ENCODE measurements around the gene USPL1.
A peak's percentile ranks its signal among the peaks of the same experiment; 100 is the strongest.

USPL1 gene

GRCh38 chr13:30656178-30656577 is 38.5 kb downstream of the USPL1 start:
- DNase-seq (ENCODE audit: extremely low read depth in 1 of 2, low read depth in 1 of 2): no peak

DNA sequence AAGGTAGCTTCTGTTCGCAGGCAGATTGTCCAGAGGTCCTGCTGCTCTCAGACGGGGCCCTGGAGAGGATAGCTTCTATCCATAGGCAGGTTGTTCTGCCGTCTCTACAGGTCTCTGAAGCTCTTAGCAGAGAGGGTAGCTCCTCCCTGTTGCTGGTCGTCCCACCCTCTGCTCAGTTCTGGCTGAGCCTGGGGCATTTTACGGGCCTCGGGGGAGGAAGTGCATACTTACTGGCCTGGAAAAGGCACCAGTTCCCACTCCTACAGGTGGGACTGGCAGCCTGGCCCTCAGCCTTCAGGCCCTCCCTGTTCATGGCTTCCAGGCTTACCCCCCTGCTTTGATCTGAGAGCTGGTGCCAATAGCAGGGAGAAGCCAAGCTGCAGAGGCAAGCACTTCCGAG is 42.3 kb downstream of the USPL1 start:
- no peak for DNase-seq (ENCODE audit: extremely low read depth in 1 of 2, low read depth in 1 of 2)

DNA sequence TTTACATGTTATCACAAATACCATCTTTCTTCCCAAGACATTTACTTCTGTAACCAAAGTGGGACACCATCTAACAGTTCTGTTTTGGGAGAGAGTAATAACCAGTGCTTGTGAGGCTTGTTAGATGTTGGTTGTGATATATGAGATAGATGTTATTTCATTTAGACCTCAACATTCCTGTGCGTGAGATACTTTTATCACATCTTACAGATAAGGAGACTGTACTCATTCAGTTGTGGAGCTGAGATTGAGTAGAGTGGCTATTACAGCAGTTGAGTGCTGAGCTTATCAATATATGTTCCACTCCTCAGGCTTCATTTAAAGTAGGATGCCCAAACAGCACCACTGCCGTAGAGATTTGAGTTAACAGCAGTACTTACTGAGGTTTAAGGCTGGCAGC is 43.1 kb downstream of the USPL1 start:
- no peak for DNase-seq (ENCODE audit: extremely low read depth in 1 of 2, low read depth in 1 of 2)

GRCh38 chr13:30664689-30665275 is 47.1 kb downstream of the USPL1 start:
- DNase-seq (ENCODE audit: extremely low read depth in 1 of 2, low read depth in 1 of 2): no peak

DNA sequence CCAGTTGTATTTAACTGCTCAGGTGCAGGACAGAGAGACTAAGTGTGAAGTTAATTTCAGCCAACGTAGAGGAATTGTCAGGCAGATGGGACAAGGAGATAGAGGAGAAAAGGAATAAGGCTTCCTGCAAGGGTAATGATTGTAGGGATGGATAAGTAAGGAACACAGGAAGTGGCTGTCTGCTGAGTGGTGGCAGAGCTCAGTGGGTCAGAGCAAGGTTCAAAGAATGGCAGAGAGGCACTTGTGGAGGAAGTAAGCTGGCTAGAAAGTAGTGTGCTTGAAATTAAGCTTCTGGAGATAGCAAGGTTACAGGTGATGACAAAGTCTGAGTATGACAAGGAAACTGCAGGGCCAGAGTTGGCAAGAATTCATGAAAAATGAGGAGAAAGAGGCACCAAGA is 47.9 kb downstream of the USPL1 start:
- no peak for DNase-seq (ENCODE audit: extremely low read depth in 1 of 2, low read depth in 1 of 2)

- DNase-seq (ENCODE audit: extremely low read depth in 1 of 2, low read depth in 1 of 2): no peak
These were observed 48.4 kb downstream of the USPL1 start for GRCh38 chr13:30666113-30666512.

GRCh38 chr13:30667014-30667413 is 49.3 kb downstream of the USPL1 start:
- DNase-seq (ENCODE audit: extremely low read depth in 1 of 2, low read depth in 1 of 2): no peak

DNA sequence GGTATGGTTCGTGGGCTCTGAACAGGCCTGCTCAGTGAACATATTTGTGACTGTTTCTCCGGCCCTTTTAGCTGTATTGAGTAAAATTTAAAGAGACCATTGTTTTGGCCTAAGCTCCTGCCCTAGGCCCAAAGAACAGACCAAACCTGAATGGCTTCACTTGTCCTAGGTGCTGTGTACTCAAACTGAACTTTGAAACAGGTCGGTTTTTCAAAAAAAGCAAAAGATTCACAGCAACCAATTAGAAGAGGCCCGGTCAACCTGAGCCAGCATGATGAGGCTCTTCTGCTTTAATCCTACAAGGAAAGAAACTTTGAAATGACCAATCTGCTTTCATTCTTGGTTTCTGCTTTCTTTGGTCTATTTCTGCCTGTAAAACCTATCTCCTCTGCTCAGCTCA is 50.6 kb downstream of the USPL1 start:
- DNase-seq (ENCODE audit: extremely low read depth in 1 of 2, low read depth in 1 of 2): no peak

DNA sequence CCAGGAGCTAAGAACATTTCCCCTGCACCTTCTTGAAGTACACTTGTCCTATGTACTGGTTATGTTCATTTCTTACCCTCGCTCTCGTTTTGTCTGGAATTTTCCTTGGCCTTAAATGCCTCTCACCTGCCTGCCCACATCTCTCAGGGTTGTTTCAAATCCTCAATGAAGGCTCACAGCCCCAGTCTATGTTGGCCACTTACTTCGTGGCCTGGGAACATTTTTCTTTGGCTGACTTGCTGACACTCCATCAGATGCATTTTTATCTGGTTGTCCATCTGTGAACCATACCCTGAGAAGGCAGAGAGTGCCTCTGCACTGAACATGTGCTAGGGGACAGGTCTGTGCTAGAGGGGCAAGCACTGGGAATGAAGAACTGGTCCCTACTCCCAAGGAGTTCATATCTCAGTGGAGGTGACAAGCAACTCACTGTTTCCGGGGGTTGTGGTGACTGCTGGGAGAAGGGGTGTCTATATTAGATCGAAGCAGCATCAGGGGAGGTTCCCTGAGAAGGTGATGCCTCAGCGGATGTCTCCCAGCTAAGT is 53.6 kb downstream of the USPL1 start:
- DNase-seq (ENCODE audit: extremely low read depth in 1 of 2, low read depth in 1 of 2): no peak

DNA sequence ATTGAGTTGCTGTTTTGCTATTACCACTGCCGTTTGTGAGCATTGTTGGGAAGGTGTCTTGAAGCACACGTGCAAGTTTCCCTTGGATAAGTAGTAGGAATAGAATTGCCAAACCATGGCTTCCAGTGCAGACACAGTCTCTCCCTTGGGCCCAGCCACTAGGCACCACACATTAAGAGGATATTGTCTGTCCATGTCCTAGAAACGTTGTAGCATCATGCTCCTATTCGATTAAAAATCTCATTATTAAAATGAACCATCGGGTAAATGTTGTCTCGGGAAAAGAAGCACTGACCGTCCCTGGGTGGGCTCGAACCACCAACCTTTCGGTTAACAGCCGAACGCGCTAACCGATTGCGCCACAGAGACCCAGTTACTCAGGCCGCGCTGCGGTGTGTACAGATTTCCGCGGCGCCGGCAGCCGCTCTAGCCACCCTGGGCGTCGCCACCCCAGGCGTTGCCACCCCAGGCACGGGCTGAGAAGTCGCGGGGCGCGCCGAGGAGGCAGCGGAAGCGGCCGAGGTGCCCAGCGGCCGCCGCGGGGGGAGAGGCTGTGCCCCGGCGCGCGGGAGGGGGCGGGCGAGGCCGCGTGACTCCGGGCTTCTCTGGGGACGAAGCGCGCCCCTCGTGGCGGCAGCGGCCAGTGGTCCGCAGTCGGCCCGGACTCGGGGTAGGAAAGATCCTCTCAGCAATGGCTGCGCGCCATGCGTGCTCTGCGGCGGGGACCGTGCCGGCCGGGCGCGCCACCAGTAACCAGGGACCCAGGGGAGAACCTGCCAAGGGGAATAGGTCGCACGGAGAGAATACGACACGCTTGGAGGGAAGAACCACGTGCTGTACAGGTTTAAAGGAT is 56.2 kb downstream of the USPL1 start:
- DNase-seq (ENCODE audit: extremely low read depth in 1 of 2, low read depth in 1 of 2): peak; percentile 66 to 77

GRCh38 chr13:30675717-30676116 is 58.0 kb downstream of the USPL1 start:
- no peak for DNase-seq (ENCODE audit: extremely low read depth in 1 of 2, low read depth in 1 of 2)

- no peak for DNase-seq (ENCODE audit: extremely low read depth in 1 of 2, low read depth in 1 of 2)
These were observed 59.0 kb downstream of the USPL1 start for GRCh38 chr13:30676672-30677071.

DNA sequence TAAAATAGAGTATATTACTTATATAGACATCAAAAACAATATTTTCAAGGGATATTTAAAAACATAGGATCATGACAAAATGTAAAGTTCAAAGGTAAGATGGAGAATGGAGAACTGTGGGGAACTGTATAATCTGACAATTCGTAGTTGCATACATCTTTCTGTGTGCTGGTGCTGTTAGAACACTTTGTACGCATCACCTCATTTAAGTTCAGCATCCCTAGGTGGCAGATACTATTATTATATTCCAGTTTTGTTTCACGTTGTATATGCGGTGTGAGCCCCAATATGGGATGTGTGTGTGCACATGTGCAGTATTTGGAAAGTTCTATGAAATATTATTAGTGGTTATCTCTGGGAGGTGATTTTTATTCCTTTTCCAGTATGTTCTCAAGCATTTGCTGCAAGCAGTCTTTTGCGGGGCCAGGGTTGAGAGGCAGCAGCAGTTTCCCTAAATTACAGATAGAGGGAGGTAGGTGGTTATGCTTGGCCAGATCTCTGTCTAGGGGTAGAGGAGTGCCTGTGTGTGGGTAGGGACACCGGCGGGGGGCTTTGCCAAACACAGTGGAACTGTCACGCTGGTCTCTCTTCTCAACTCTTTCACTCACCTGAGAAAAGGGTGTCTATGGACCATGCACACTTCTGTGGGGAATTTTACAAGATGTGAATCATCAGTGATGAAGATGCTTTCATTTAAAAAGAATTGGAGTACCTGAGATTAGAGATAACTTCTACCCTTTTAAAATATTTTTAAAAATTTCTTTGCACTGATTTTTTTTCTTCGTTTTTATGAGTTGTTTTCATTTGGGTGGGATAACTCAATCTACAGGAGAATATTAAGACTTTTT is 62.0 kb downstream of the USPL1 start:
- no peak for DNase-seq (ENCODE audit: extremely low read depth in 1 of 2, low read depth in 1 of 2)

GRCh38 chr13:30681843-30682242 is 64.1 kb downstream of the USPL1 start:
- DNase-seq (ENCODE audit: extremely low read depth in 1 of 2, low read depth in 1 of 2): no peak

- no peak for DNase-seq (ENCODE audit: extremely low read depth in 1 of 2, low read depth in 1 of 2)
These were observed 67.7 kb downstream of the USPL1 start for GRCh38 chr13:30685320-30685859.

GRCh38 chr13:30685987-30686386 is 68.3 kb downstream of the USPL1 start:
- no peak for DNase-seq (ENCODE audit: extremely low read depth in 1 of 2, low read depth in 1 of 2)

- no peak for DNase-seq (ENCODE audit: extremely low read depth in 1 of 2, low read depth in 1 of 2)
These were observed 69.9 kb downstream of the USPL1 start for GRCh38 chr13:30687601-30688000.

DNA sequence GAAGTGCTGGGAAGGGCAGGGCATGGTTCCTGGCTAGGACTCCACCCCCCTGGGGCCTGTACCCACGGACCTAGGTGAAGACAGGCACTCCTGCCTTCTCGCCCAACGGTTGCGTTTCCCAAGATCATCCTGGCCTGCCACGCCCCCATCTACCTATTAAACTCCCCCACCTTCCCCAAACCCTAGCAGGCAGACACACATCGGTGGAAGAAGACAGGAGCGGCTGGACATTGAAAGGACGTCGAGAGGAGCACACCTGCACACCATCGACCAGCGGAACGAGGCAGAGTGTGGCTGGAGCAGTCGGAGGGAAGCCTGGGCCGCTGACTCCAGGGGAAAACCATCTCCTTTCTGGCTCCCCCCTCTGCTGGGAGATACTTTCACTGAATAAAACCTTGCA is 72.0 kb downstream of the USPL1 start:
- DNase-seq (ENCODE audit: extremely low read depth in 1 of 2, low read depth in 1 of 2): no peak

DNA sequence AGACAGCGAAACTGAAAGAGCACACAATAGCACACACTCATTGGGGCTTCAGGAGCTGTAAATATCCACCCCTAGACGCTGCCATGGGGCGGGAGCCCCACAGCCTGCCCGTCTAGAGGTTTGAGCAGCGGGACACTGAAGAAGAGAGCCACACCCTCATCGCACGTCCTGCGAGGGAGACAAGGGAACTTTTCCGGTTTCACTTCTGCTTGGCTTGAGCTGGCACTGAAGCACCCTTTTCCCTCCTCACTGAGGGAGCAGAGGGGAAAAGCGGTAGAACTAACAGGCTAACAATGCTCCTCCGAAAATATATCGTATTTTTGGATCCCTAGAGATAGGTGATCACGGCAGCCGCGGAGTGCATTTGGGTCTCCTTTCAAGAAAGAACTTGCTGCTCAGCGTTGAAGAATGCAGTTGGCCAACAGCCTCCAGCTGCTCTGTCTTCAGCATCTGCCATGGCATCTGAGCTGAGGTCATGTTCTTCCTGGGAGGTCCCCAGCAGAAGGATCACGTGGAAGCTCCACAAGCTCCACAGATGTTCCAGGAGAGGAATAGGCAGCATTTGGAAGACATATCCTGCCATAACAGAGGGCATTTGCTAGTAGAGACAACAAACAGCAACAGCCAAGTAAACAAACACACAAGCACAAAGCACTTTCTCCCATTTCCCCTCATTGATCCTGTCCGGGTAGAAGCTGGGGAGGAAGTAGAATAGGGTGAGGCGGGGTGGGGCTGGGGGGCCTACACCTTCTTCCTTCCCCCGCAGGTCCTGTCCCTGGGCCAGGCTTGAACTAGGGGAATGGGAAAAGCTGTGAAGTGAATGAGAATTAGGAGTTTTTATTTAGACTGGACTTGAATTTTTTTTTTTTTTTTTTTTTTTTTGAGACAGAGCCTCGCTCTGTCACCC is 72.8 kb downstream of the USPL1 start:
- DNase-seq (ENCODE audit: extremely low read depth in 1 of 2, low read depth in 1 of 2): no peak

DNA sequence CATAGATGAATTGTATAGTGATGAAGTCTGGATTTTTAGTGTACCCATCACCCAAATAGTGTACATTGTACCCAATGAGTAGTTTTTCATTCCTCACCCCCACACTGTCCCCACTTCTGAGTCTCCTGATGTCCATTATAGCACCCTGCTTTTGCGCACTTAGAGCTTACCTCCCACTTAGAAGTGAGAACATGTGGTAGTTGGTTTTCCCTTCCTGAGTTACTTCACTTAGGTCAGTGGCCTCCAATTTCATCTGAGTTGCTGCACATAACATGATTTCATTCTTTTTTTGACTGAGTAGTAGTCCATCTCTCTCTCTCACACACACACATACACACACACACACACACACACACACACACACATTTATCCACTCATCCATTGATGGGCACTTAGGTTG is 74.4 kb downstream of the USPL1 start:
- no peak for DNase-seq (ENCODE audit: extremely low read depth in 1 of 2, low read depth in 1 of 2)
